ENCODE measurements around the gene MXD3.

Gene MXD3

GRCh38 chr5:177339107-177339638 is 27.5 kb upstream of the MXD3 start:
- no peak for DNase-seq
- no peak overlapping the region for H3K27ac ChIP-seq
- H3K27me3 ChIP-seq: no peaks in the 10 kb centered on the region
- no peaks in the 10 kb centered on the region for H3K9me3 ChIP-seq
- H3K4me3 ChIP-seq: no peak overlapping the region
- intact Hi-C loops (cut with DNase I; ENCODE audit: low total_unique reads): no loop called here
- H3K4me1 ChIP-seq: peaks cover 0 to 7% (median 0%) of the 10 kb centered on the region in 4 donors
- no peak for TF ChIP-seq CTCF (IDR thresholded peaks at IDR 0.05)
- H3K36me3 ChIP-seq: peaks cover 35 to 83% (median 56%) of the 10 kb centered on the region in 3 donors

DNA sequence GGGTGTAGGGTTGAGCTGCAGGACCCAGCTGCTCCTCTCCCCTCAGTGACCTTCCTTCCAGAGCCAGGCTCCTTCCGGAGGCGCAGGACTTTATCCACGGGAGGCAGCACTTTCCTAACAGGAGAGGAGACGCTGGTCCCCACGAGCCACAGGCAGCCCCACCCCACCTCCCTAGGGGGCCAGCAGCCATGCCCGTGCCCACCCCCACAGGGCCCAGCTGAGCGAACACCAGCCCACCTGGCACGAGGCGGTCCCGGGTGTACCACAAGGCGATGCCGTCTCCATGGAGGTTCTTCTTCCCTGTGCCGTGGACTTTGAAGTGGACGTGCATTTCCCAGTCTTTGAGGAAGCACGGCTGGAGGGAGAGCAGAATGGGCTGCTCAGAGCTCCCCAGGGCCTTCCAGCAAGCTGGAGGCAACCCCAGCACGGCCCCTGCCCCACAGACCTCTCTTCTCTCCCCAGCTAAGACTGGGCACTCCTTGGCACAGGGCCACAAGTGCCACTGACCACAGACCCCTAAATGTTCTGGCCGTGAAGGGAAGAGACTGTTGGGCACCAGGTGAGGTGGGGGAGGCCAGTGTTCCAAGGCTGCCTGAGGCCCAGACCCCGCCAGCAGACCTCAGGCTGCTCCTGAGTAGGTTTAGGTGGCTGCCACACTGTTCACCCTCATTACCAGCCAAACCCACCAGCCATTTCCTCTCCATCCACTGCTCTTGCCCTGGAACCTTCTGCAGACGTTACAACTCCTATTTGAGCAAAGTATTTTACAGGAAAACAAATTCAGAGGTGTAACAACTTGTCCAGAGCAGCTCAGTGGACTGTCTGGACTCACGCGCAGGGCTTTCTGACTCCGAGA is 26.8 kb upstream of the MXD3 start:
- peaks cover 0 to 10% (median 0%) of the 10 kb centered on the region in 4 donors for H3K4me1 ChIP-seq
- no peak for TF ChIP-seq CTCF (IDR thresholded peaks at IDR 0.05)
- H3K27me3 ChIP-seq: no peaks in the 10 kb centered on the region
- H3K4me3 ChIP-seq: no peak overlapping the region
- no peak for DNase-seq
- intact Hi-C loops (cut with DNase I; ENCODE audit: low total_unique reads): no loop called here
- peaks cover 42 to 88% (median 63%) of the 10 kb centered on the region in 3 donors for H3K36me3 ChIP-seq
- no peak overlapping the region for H3K27ac ChIP-seq
- no peaks in the 10 kb centered on the region for H3K9me3 ChIP-seq

GRCh38 chr5:177336603-177337494 is 25.2 kb upstream of the MXD3 start:
- Histone ChIP-seq H3K36me3 (peaks cover 55 to 93% (median 75%) of the 10 kb centered on the region in 3 donors), H3K27me3 (no peaks in the 10 kb centered on the region), H3K27ac (no peak overlapping the region), H3K4me3 (no peak overlapping the region), H3K4me1 (peaks cover 0 to 10% (median 0%) of the 10 kb centered on the region in 4 donors), H3K9me3 (no peaks in the 10 kb centered on the region)
- no peak for TF ChIP-seq CTCF (IDR thresholded peaks at IDR 0.05)
- intact Hi-C loops (cut with DNase I; ENCODE audit: low total_unique reads): no loop called here
- DNase-seq: no peak

GRCh38 chr5:177336112-177336511 is 24.4 kb upstream of the MXD3 start:
- no peak overlapping the region for H3K4me3 ChIP-seq
- H3K27me3 ChIP-seq: no peaks in the 10 kb centered on the region
- no peak for DNase-seq
- H3K4me1 ChIP-seq: peaks cover 0 to 10% (median 0%) of the 10 kb centered on the region in 4 donors
- no peak overlapping the region for H3K27ac ChIP-seq
- H3K9me3 ChIP-seq: no peaks in the 10 kb centered on the region
- no peak for TF ChIP-seq CTCF (IDR thresholded peaks at IDR 0.05)
- H3K36me3 ChIP-seq: peaks cover 59 to 93% (median 75%) of the 10 kb centered on the region in 3 donors
- intact Hi-C loops (cut with DNase I; ENCODE audit: low total_unique reads): no loop called here

GRCh38 chr5:177335701-177336065 is 24.0 kb upstream of the MXD3 start:
- H3K9me3 ChIP-seq: no peaks in the 10 kb centered on the region
- no peak overlapping the region for H3K27ac ChIP-seq
- no peak for DNase-seq
- peaks cover 0 to 10% (median 0%) of the 10 kb centered on the region in 4 donors for H3K4me1 ChIP-seq
- H3K36me3 ChIP-seq: peaks cover 59 to 96% (median 78%) of the 10 kb centered on the region in 3 donors
- intact Hi-C loops (cut with DNase I; ENCODE audit: low total_unique reads): no loop called here
- H3K4me3 ChIP-seq: no peak overlapping the region
- H3K27me3 ChIP-seq: no peaks in the 10 kb centered on the region
- no peak for TF ChIP-seq CTCF (IDR thresholded peaks at IDR 0.05)

Data from tibial artery (tissue), 4 donors.